Stimulated activated memory B cell treated with anti-CD40 and anti-IgM and Interleukin-4, amounts not matched to agents 10 μg/mL and 1 μg/mL and 100 μg/mL, for 72 hours (primary cell): ENCODE results near the gene MAPKAP1.
A peak's percentile ranks its signal among the peaks of the same experiment; 100 is the strongest.

Source experiments
- ATAC-seq: fragments of 150-1000 bp; cut with Tn5 transposase; 2 replicates; pipeline ENCODE4 v1.10.0; 2021
- H3K27ac Mint-ChIP-seq: one replicate; pipeline ENCODE4 v1.8.0; 2022; ENCODE audit warnings: mild to moderate bottlenecking, mixed read lengths
- H3K27me3 Mint-ChIP-seq: one replicate; pipeline ENCODE4 v1.8.0; 2022; ENCODE audit warnings: mixed read lengths
- H3K36me3 Mint-ChIP-seq: one replicate; pipeline ENCODE4 v1.8.0; 2022; ENCODE audit warnings: mixed read lengths
- H3K4me1 Mint-ChIP-seq: one replicate; pipeline ENCODE4 v1.8.0; 2022; ENCODE audit warnings: mixed read lengths
- H3K4me3 Mint-ChIP-seq: one replicate; pipeline ENCODE4 v1.8.0; 2022; ENCODE audit warnings: mild to moderate bottlenecking, moderate library complexity, mixed read lengths
- H3K9me3 Mint-ChIP-seq: one replicate; pipeline ENCODE4 v1.8.0; 2022; ENCODE audit warnings: mixed read lengths

MAPKAP1 gene

DNA sequence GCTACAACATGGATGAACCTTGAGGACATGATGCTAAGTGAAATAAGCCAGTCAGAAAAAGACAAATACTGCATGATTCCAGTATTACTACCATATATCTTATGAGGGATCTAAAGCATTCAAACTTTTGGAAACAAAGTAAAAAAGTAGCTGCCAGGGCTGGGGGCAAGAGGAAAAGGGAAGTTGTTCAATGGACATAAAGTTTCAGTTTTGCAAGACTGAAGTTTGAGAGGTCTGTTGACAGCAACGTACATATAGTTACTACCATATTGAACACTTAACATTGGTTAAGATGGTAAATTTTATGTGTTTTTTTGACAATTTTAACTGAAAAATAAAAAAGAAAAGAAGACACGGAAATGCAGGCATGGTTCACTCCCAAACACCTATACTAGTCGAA, 77.6 kb downstream of the MAPKAP1 start:
- Mint-ChIP-seq H3K4me1 (peaks cover 53% of the 10 kb centered on the region), H3K27ac (peak overlapping the region; percentile 1), H3K36me3 (peaks cover 8% of the 10 kb centered on the region), H3K4me3 (no peak overlapping the region), H3K27me3 (no peaks in the 10 kb centered on the region), H3K9me3 (no peaks in the 10 kb centered on the region)
- ATAC-seq: no peak

DNA sequence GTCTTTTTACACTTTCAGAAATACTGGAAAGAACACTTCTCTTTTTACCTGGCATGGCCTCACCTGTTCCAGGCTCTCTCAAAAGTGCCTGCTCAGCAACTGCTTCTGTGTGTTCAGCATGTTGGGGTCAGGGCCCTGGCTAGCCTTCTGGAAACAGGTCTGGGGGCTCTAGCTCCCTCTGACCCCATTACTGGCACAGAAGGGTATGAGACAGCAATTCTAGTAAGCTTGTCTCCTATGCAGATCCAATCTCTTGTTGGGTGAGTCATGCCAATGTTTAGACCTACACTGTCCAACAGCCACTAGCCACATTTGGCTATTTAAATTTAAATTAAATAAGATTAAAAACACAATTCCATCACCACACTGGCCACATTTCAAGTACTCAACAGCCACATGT, 80.8 kb downstream of the MAPKAP1 start:
- Mint-ChIP-seq H3K27me3 (no peaks in the 10 kb centered on the region), H3K4me1 (peaks cover 33% of the 10 kb centered on the region), H3K9me3 (no peaks in the 10 kb centered on the region), H3K4me3 (no peak overlapping the region), H3K27ac (no peak overlapping the region), H3K36me3 (peaks cover 11% of the 10 kb centered on the region)
- no peak for ATAC-seq

DNA sequence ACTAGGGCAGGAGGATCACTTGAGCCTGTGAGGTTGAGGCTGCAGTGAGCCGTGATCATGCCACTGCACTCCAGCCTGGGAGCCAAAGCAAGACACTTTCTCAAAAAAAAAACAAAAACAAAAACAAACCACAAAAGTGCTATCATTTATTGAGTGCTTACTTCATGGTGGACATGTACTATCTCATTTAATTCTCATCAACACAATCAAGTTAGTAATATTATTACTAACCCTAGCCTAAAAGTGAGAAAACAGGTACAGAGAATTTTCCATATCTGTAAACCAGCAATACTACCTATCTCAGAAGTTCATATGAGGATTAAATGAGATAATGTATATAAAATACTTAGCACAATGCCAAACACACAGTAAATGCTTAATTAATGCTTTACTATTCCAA, 85.8 kb downstream of the MAPKAP1 start:
- no peak overlapping the region for H3K4me3 Mint-ChIP-seq
- H3K27ac Mint-ChIP-seq: no peak overlapping the region
- no peaks in the 10 kb centered on the region for H3K27me3 Mint-ChIP-seq
- H3K36me3 Mint-ChIP-seq: peaks cover 14% of the 10 kb centered on the region
- H3K4me1 Mint-ChIP-seq: peaks cover 10% of the 10 kb centered on the region
- no peak for ATAC-seq
- H3K9me3 Mint-ChIP-seq: no peaks in the 10 kb centered on the region

DNA sequence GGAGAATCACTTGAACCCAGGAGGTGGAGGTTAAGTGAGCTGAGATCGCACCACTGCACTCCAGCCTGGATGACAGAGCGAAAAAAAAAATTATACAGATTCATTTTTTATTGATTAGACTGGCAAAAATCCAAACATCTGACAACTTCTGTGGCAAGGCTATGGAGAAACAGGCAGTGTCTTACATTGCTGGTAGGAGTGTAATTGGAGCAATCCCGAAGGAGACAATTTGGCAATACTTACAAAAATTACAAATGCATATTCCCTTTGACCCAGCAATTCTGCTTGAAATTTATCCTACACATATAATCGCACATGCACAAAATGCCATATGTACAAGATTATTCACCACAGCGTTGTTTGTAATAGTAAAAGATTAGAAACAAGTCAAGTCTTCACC, 86.8 kb downstream of the MAPKAP1 start:
- Mint-ChIP-seq H3K9me3 (no peaks in the 10 kb centered on the region), H3K4me1 (peaks cover 18% of the 10 kb centered on the region), H3K27me3 (no peaks in the 10 kb centered on the region), H3K4me3 (no peak overlapping the region), H3K27ac (no peak overlapping the region), H3K36me3 (peaks cover 14% of the 10 kb centered on the region)
- ATAC-seq: no peak

DNA sequence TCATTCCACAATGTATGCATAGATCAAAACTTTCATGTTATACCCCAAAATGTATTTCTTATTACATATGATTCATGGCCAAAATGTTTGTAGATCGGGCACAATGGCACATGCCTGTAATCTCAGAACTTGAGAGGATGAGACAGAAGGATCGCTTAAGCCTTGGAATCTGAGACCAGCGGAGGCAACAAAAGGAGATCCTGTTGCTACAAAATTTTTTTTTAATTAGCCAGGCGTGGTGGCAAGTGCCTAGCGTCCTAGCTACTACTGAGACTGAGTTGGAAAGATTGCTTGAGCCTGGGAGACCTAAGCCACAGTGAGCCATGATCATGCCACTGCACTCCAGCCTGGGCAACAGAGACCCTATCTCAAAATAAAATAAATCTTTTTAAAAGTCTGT, 89.9 kb downstream of the MAPKAP1 start:
- Mint-ChIP-seq H3K27ac (no peak overlapping the region), H3K36me3 (peaks cover 19% of the 10 kb centered on the region), H3K27me3 (no peaks in the 10 kb centered on the region), H3K4me1 (peaks cover 29% of the 10 kb centered on the region), H3K4me3 (no peak overlapping the region), H3K9me3 (no peaks in the 10 kb centered on the region)
- no peak for ATAC-seq

DNA sequence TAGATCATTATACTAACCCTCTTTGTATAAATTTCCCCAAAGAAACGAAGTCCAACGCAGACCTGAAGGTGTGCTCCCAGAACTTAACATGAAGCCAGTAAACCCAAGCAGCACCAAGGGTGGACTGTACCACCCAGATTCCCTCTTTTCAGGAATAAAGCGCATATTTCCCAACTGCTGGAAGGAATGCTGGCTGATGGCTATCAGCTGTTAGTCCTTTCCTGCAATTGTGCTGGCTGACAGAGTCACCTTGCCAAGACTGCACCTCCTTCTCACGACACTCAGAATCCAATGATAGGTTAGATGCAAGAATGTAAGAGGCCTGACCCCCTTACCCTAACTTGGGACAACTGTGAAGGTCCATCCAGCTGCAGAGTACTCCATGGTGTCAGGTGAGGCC, 93.9 kb downstream of the MAPKAP1 start:
- Mint-ChIP-seq H3K4me3 (no peak overlapping the region), H3K4me1 (peaks cover 56% of the 10 kb centered on the region), H3K27me3 (no peaks in the 10 kb centered on the region), H3K36me3 (peaks cover 13% of the 10 kb centered on the region), H3K9me3 (no peaks in the 10 kb centered on the region), H3K27ac (no peak overlapping the region)
- no peak for ATAC-seq

DNA sequence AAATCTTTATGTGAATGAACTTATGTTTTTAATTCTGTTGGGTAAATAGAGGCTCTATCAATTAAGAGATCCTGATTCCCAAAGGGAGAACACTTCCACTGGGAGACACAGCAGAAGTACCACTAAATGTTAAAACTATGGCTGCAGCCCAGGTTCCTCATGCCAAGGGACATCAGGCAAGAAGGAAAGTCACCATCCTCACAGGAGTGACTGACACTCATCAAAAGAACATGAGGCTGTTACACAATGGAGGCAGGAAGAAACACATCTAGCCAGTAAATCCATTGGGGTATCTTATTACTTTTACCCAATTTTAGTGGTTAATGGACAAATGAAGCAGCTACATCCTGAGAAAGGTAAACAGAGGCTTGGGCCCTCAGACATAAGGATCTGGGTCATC, 94.4 kb downstream of the MAPKAP1 start:
- H3K9me3 Mint-ChIP-seq: no peaks in the 10 kb centered on the region
- no peak for ATAC-seq
- peaks cover 56% of the 10 kb centered on the region for H3K4me1 Mint-ChIP-seq
- no peak overlapping the region for H3K4me3 Mint-ChIP-seq
- peaks cover 13% of the 10 kb centered on the region for H3K36me3 Mint-ChIP-seq
- no peak overlapping the region for H3K27ac Mint-ChIP-seq
- H3K27me3 Mint-ChIP-seq: no peaks in the 10 kb centered on the region

DNA sequence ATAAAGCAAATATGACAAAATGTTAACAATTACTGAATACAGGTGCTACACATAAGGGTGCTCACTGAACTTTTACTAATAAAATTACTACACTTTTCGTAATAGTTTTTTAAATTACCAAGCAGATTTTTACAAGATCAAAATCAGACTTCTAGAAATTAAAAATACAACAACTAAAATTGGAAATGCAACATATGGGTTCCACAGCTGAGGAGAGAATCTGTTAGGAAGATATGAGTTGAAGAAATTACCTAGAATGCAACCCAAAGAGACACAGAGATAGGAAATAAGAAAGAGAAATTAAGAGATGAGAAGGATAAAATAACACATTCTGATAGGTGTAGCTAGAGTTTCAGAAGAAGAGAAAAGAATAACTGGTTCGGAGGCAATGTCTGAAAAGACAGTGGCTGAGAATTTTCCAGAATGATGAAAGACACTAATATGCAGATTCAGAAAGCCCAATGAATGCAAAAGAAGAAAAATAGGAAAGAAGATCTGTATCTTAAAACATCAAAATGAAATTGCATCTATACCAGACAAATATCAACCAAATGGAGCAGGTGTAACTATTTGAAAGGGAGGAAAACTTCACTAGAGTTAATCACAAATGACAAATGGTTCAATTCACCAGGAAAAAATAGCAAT, 95.8 kb downstream of the MAPKAP1 start:
- H3K27ac Mint-ChIP-seq: no peak overlapping the region
- peaks cover 18% of the 10 kb centered on the region for H3K36me3 Mint-ChIP-seq
- no peak overlapping the region for H3K4me3 Mint-ChIP-seq

DNA sequence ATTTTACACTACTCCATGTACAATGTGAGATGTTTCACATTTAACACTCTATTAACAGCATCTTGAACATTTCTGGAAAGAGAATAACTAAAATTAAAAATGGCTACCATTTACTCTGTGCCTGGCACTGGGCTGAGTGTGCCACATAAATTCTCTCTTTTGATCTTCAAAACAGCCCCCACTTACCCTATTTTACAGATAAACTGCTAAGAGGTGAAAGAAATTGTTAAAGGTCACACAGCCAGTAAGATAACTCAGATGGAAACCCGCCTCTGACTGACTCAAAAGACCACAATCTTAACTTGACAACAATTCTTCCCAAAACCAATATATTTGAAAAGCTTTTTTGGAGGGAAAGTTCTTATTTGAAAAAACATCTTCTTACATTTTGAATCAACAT, 97.3 kb downstream of the MAPKAP1 start:
- Mint-ChIP-seq H3K27ac (peak overlapping the region; percentile 21), H3K4me3 (no peak overlapping the region), H3K36me3 (peaks cover 18% of the 10 kb centered on the region), H3K9me3 (no peaks in the 10 kb centered on the region), H3K4me1 (peaks cover 53% of the 10 kb centered on the region), H3K27me3 (no peaks in the 10 kb centered on the region)
- ATAC-seq: no peak

More for the DNA sequence above, 95.8 kb downstream of the MAPKAP1 start:
- peaks cover 61% of the 10 kb centered on the region for H3K4me1 Mint-ChIP-seq
- H3K27me3 Mint-ChIP-seq: no peaks in the 10 kb centered on the region
- ATAC-seq: no peak
- no peaks in the 10 kb centered on the region for H3K9me3 Mint-ChIP-seq

DNA sequence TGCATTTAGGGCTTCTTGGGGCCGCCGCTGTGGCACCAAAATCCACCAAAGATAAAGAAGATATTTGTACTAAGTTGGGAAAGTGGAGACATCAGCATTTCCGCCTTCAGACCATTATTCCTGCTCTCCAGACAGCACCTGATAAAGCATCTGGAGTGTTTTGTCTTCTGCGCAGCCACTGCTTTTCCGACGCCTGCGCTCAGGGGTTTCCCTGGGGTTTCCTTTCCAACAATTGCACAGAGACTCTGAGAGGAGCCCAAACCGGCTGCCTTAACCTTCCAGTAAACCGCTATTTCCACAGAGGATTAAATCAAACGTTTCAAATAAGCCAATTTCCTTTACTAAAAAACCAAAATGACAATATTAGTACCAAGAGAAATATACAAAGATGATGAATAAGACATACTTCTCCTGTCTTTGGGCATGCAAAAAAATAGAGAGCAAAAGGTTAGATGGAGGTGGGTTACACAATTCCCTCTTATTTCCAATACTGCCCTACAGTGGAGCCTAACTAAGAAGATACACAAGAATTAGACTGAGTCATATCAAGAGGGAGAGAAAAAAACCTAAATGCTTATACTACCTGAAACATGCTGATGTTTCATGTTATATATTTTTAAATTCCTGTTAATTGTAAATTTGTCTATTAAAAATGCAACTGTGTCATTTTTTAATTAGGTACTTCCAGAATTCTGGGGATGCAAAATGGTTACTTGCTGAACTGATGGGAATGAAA, 98.4 kb downstream of the MAPKAP1 start:
- peaks cover 18% of the 10 kb centered on the region for H3K36me3 Mint-ChIP-seq
- H3K4me1 Mint-ChIP-seq: peaks cover 50% of the 10 kb centered on the region
- no peaks in the 10 kb centered on the region for H3K27me3 Mint-ChIP-seq
- H3K9me3 Mint-ChIP-seq: no peaks in the 10 kb centered on the region
- H3K4me3 Mint-ChIP-seq: no peak overlapping the region
- H3K27ac Mint-ChIP-seq: no peak overlapping the region
- ATAC-seq: no peak

DNA sequence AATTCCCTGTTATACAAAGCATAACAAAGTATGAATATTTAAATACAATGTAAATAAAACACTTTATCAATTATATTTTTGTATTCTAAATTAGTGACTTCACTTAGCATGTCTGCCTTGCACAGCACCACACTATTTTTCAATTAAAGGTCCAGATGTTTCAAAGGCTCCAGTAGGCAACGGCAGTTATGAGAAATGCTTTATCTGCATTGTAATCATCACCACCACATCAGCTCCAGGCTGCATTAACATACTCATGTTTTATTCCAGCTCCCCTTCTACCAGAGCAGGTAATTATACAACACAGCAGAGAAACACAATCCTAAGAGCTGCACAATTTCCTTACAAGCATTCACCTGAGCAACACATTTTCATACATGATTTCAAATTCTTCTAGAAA, 102.8 kb downstream of the MAPKAP1 start:
- ATAC-seq: no peak
- Mint-ChIP-seq H3K9me3 (no peaks in the 10 kb centered on the region), H3K4me1 (peaks cover 30% of the 10 kb centered on the region), H3K36me3 (peaks cover 13% of the 10 kb centered on the region), H3K27ac (no peak overlapping the region), H3K27me3 (no peaks in the 10 kb centered on the region), H3K4me3 (no peak overlapping the region)

DNA sequence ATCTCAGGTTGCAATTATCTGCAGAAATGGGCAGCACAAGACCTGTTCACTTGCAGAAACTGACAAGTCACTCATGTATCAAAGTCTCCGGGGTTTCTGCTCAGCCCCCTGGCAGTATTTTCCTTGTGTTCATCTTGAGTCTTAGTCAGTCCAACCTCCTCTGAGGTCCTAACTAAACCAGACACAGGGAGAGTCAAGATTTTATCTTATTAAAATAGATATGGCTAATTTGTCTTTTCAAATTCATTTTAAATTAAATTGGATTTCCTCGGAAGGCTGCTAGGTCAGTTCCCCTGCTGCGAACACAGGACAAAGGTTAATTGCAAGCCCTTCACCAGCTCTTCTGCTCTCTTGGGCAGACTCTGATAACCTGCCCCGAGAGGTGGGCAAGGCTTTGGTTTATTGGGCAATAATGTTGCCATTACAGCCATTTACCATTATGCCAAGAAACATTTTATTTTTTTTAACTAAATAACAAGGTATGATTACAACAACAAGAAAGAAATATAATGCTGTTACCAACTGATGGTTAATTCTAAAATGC, 103.5 kb downstream of the MAPKAP1 start:
- ATAC-seq: no peak
- Mint-ChIP-seq H3K36me3 (peaks cover 13% of the 10 kb centered on the region), H3K27ac (no peak overlapping the region), H3K9me3 (no peaks in the 10 kb centered on the region), H3K4me1 (peaks cover 25% of the 10 kb centered on the region), H3K27me3 (no peaks in the 10 kb centered on the region), H3K4me3 (no peak overlapping the region)

DNA sequence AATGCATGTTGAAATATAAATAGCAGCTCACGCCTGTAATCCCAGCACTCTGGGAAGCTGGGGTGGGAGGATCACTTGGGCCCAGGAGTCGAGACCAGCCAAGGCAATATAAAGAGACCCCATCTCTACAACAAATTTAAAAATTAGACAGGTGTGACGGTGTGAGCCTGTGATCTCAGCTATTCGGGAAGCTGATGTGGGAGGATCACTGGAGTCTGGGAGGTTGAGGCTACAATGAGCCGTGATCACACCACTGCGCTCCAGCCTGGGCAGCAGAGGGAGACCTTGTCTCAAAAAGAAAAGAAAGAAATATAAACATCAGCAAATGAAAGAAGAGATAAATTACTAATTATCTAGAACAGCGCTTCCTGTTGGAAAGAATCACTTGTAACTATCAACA, 105.0 kb downstream of the MAPKAP1 start:
- Mint-ChIP-seq H3K9me3 (no peaks in the 10 kb centered on the region), H3K36me3 (peaks cover 18% of the 10 kb centered on the region), H3K27ac (no peak overlapping the region), H3K4me3 (no peak overlapping the region), H3K27me3 (no peaks in the 10 kb centered on the region), H3K4me1 (peaks cover 20% of the 10 kb centered on the region)
- ATAC-seq: no peak

DNA sequence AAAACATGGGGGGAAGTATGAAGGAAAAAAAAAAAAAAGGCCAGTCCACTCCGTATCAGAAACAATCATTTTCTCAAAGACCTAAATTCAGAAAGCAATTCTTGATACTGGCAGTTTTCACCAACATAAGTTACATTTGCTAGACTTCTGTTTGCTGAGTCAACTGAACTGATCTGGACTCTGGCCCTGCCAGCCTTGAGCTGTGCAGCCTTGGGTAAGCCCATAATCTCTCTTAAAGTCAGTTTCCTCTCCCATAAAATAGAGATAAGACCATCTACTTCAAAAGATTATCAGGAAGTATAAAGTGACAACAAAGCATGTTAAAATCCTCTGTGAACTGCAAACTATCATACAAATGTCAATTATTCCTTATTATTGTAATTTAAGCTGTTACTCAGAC, 106.8 kb downstream of the MAPKAP1 start:
- H3K4me1 Mint-ChIP-seq: peaks cover 18% of the 10 kb centered on the region
- H3K9me3 Mint-ChIP-seq: no peaks in the 10 kb centered on the region
- peaks cover 25% of the 10 kb centered on the region for H3K36me3 Mint-ChIP-seq
- ATAC-seq: no peak
- no peak overlapping the region for H3K27ac Mint-ChIP-seq
- no peak overlapping the region for H3K4me3 Mint-ChIP-seq
- H3K27me3 Mint-ChIP-seq: no peaks in the 10 kb centered on the region

DNA sequence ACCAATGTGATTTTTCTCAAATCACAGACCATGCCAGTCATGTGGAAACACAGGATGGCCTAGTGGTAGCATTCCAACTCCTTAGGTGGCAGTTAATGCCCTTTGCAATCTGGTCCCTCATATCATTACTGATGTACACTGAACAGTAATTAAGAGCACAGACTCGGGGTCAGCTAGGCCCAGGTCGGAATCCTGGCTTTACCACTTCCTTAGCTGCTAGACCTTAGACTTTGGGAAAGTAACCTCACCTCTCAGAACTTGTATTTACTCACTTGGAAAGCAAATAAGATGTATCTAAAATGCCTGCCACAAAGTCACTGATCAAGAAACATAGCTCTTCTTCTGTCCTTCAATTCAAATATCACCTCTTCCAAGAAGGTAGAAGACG, 112.8 kb downstream of the MAPKAP1 start:
- no peak overlapping the region for H3K4me3 Mint-ChIP-seq
- H3K36me3 Mint-ChIP-seq: peaks cover 23% of the 10 kb centered on the region
- no peak for ATAC-seq
- H3K27ac Mint-ChIP-seq: no peak overlapping the region
- peaks cover 39% of the 10 kb centered on the region for H3K4me1 Mint-ChIP-seq
- H3K9me3 Mint-ChIP-seq: no peaks in the 10 kb centered on the region
- H3K27me3 Mint-ChIP-seq: no peaks in the 10 kb centered on the region

DNA sequence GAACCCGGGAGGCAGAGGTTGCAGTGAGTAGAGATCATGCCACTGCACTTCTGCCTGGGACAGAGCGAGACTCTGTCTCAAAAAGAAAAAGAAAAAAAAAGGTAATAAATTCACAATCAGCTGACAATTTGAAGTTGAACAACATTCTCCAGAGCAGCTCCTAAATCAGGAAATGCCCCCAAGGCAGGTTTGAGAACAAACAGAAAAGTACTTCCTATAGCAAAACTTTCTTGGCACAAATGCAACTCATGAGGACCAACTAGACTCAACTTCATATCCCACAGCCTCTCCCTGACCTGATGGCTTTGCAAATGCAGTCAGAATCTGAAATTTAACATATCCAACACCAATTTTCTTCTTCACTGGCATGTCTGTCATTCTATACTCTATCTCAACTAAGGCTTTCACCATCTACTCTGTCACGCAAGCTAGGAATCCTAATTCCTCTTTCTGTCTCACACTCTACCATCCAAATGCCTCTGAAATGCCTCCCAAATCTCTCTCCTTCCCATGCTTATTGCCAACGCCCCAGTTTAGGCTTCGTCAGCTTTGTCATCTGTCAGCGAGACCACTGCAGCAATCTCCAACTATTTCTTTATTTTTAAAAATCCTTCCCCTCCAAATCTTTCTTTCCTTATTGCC, 113.3 kb downstream of the MAPKAP1 start:
- peaks cover 23% of the 10 kb centered on the region for H3K36me3 Mint-ChIP-seq
- peaks cover 41% of the 10 kb centered on the region for H3K4me1 Mint-ChIP-seq
- no peaks in the 10 kb centered on the region for H3K27me3 Mint-ChIP-seq
- no peak overlapping the region for H3K4me3 Mint-ChIP-seq
- H3K9me3 Mint-ChIP-seq: no peaks in the 10 kb centered on the region
- ATAC-seq: no peak
- no peak overlapping the region for H3K27ac Mint-ChIP-seq
